Thyroid gland (tissue), 4 donors: Measurements from ENCODE around the gene TRIOBP. TPM values are rescaled to one million over a fixed set of nuclear protein-coding genes. Genes with fewer than 3 reads are reported as not detected.

Experiments used
- DNase-seq, 2 donors: peaks; one replicate each; pipeline ENCODE4 v3.0.0-alpha.2; 2019
- H3K27ac ChIP-seq, 3 donors: fragments of 200-600 bp; sonication (generic); 1 replicate in 2 of 3; 2 replicates in 1 of 3; pipeline ENCODE4 v1.5.1; 2016 to 2019; ENCODE audit warnings: mild to moderate bottlenecking in 1 of 3, moderate library complexity in 1 of 3
- H3K27me3 ChIP-seq: fragments of 200-600 bp; sonication (generic); one replicate; pipeline ENCODE4 v1.5.1; 2019
- H3K36me3 ChIP-seq, 2 donors: fragments of 200-600 bp; sonication (generic); one replicate each; pipeline ENCODE4 v1.5.1; 2016 to 2019
- H3K4me1 ChIP-seq, 2 donors: fragments of 200-600 bp; sonication (generic); one replicate each; pipeline ENCODE4 v1.5.1; 2017 to 2019
- H3K4me3 ChIP-seq, 3 donors: fragments of 200-600 bp; sonication (generic); replicated peaks in 1 of 3; 1 replicate in 2 of 3; 2 replicates in 1 of 3; pipeline ENCODE4 v1.5.1; 2016; ENCODE audit warnings: mild to moderate bottlenecking in 1 of 3
- H3K9me3 ChIP-seq: fragments of 200-600 bp; sonication (generic); one replicate; pipeline ENCODE4 v1.5.1; 2017
- CTCF ChIP-seq, 6 experiments: fragments of 200-600 bp in 3 of 6; fragments of 450-650 bp in 3 of 6; sonication (generic) in 3 of 6; IDR thresholded peaks; one replicate each; pipeline ENCODE4 v1.5.1; 2016 to 2019; ENCODE audit warnings: antibody characterized with exemption in 6 of 6, mild to moderate bottlenecking in 2 of 6, inconsistent platforms in 1 of 6, moderate library complexity in 1 of 6
- POLR2A ChIP-seq, 2 donors: fragments of 450-650 bp; IDR thresholded peaks; one replicate each; pipeline ENCODE4 v1.6.1; 2017; ENCODE audit warnings: antibody characterized with exemption in 2 of 2, mild to moderate bottlenecking in 2 of 2, moderate library complexity in 1 of 2
- WGBS, 2 donors: methylation state at CpG; one replicate each; pipeline ENCODE4 v1.1.5; 2017; 5-methylcytosine and 5-hydroxymethylcytosine counted together
- intact Hi-C: fragments of 100-400 bp; cut with DNase I; formaldehyde crosslinking; loops from one replicate; pipeline ENCODE4 v1.15.1; 2023
- total RNA-seq, 4 donors: library from RNA; depleted of rRNA; stranded (reverse); fragments of >200 nt; gene quantifications; one replicate each; pipeline ENCODE4 v1.2.3, GENCODE V29; 2016

TRIOBP gene
- 100 to 1,000 TPM; 120 to 150 (median 140) TPM for total RNA-seq

- TF ChIP-seq CTCF (IDR thresholded peaks at IDR 0.05) = peak in 5 of 6 experiments; percentile 24 to 64 (median 55)
- TF ChIP-seq POLR2A (IDR thresholded peaks at IDR 0.05) = peak in 1 of 2 donors; percentile 29
- Histone ChIP-seq H3K36me3 (peaks cover 13 to 18% of the 10 kb centered on the region in 2 donors), H3K4me1 (peaks cover 10% of the 10 kb centered on the region in 2 donors), H3K27me3 (no peaks in the 10 kb centered on the region), H3K9me3 (no peaks in the 10 kb centered on the region), H3K4me3 (no peak within 1 kb of the TSS), H3K27ac (peak within 1 kb of the TSS in 1 of 3 donors; percentile 5)
- intact Hi-C loops = loop anchor here (5.0 kb wide), 1 partner anchor 40 kb away; no protein-coding TSS in a partner anchor
- peak; percentile 98 to 100 for DNase-seq
- 15 to 18% methylated on average over 18 to 24 of the region's 39 CpGs for WGBS, 2 donors
Measured at GRCh38 chr22:37696657-37697537, at the start of gene TRIOBP. Gene TRIOBP (plus strand): TSS chr22:37697048. CDS start chr22:37701366, 4,318 bp downstream.

GRCh38 chr22:37647317-37647716, 49.5 kb upstream of the TRIOBP start:
- no peaks in the 10 kb centered on the region for H3K36me3 ChIP-seq
- H3K9me3 ChIP-seq = no peaks in the 10 kb centered on the region
- H3K27me3 ChIP-seq = no peaks in the 10 kb centered on the region
- no peak for TF ChIP-seq POLR2A (IDR thresholded peaks at IDR 0.05)
- no peak for TF ChIP-seq CTCF (IDR thresholded peaks at IDR 0.05)
- H3K4me3 ChIP-seq = no peak overlapping the region
- intact Hi-C loops = loop anchor here (10.0 kb wide), 1 partner anchor 147 kb away; no protein-coding TSS in a partner anchor
- WGBS, 2 donors = 95 to 97% methylated on average over 5 to 8 of the region's 9 CpGs
- DNase-seq = no peak
- H3K27ac ChIP-seq = no peak overlapping the region
- peaks cover 0 to 3% of the 10 kb centered on the region in 2 donors for H3K4me1 ChIP-seq

- Histone ChIP-seq H3K36me3 (no peaks in the 10 kb centered on the region), H3K9me3 (no peaks in the 10 kb centered on the region), H3K4me1 (peaks cover 0 to 3% of the 10 kb centered on the region in 2 donors), H3K4me3 (no peak overlapping the region), H3K27me3 (no peaks in the 10 kb centered on the region), H3K27ac (no peak overlapping the region)
- WGBS, 2 donors = 95 to 96% methylated on average over 9 of the region's 9 CpGs
- no peak for TF ChIP-seq POLR2A (IDR thresholded peaks at IDR 0.05)
- no peak for TF ChIP-seq CTCF (IDR thresholded peaks at IDR 0.05)
- intact Hi-C loops = loop anchor here (10.0 kb wide), 1 partner anchor 147 kb away; no protein-coding TSS in a partner anchor
- DNase-seq = no peak
Measured at GRCh38 chr22:37647928-37648327, 48.9 kb upstream of the TRIOBP start.

- H3K27me3 ChIP-seq = no peaks in the 10 kb centered on the region
- H3K9me3 ChIP-seq = no peaks in the 10 kb centered on the region
- H3K36me3 ChIP-seq = no peaks in the 10 kb centered on the region
- intact Hi-C loops = no loop called here
- no peak overlapping the region for H3K4me3 ChIP-seq
- H3K4me1 ChIP-seq = no peaks in the 10 kb centered on the region
- TF ChIP-seq POLR2A (IDR thresholded peaks at IDR 0.05) = no peak
- TF ChIP-seq CTCF (IDR thresholded peaks at IDR 0.05) = no peak
- DNase-seq = no peak
- 96 to 98% methylated on average over 17 of the region's 17 CpGs for WGBS, 2 donors
- no peak overlapping the region for H3K27ac ChIP-seq
Measured at GRCh38 chr22:37650463-37651136, 46.2 kb upstream of the TRIOBP start.
